ENCODE data around the gene USP49. TPM values are rescaled to one million over a fixed set of nuclear protein-coding genes. Genes with fewer than 3 reads are reported as not detected.

USP49 gene
- total RNA-seq, 1 experiment from 2014 or later = 7.0 TPM

GRCh38 chr6:41936073-41936837 is 41.1 kb upstream of the USP49 start:
- Mint-ChIP-seq H3K4me3 (ENCODE audit: low read depth, unreplicated experiment) (no peak overlapping the region), H3K27me3 (ENCODE audit: unreplicated experiment) (no peaks in the 10 kb centered on the region), H3K36me3 (ENCODE audit: insufficient read depth, unreplicated experiment) (peaks cover 60% of the 10 kb centered on the region), H3K27ac (ENCODE audit: unreplicated experiment) (no peak overlapping the region), H3K4me1 (ENCODE audit: low read depth, unreplicated experiment) (peaks cover 30% of the 10 kb centered on the region), H3K9me3 (ENCODE audit: low read depth, unreplicated experiment) (no peaks in the 10 kb centered on the region)
- no TSS peak for BruUV-seq (replicated peaks)
- peak; percentile 80 for DNase-seq
- peak; percentile 86 for TF ChIP-seq CTCF (IDR thresholded peaks at IDR 0.05; ENCODE audit: unreplicated experiment)
- intact Hi-C loops (cut with micrococcal nuclease; ENCODE audit: unreplicated experiment) = loop anchor here (1.0 kb wide), 2 partner anchors 90 to 108 kb away; no protein-coding TSS in a partner anchor
- CTCF ChIA-PET = interaction anchor here (0.8 to 1.5 kb wide), 5 partner anchors 9 to 108 kb away, joined by 3 to 7 read pairs (median 3); partner anchors contain the start of genes BYSL and MED20

DNA sequence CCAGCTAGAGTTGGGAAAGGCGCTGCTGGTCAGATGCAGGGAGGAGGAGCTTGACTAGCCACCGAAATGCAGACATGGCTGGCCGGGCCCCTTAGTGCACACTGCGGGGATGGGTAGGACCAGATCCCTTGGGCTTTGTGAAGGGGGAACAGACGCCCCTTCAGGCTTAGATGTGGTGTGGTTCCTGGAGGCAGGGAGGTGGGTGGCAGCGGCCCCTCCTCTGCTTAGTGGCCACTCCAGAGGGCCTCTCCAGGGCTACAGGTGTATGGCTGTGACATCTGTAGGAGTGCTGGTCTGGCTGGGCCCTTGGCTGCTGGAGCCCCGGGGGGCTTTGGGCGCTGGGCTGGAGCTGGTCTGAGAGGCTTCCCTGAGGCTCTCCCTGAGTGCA is 40.5 kb upstream of the USP49 start:
- Mint-ChIP-seq H3K9me3 (ENCODE audit: low read depth, unreplicated experiment) (no peaks in the 10 kb centered on the region), H3K4me1 (ENCODE audit: low read depth, unreplicated experiment) (peaks cover 30% of the 10 kb centered on the region), H3K27me3 (ENCODE audit: unreplicated experiment) (no peaks in the 10 kb centered on the region), H3K4me3 (ENCODE audit: low read depth, unreplicated experiment) (no peak overlapping the region), H3K36me3 (ENCODE audit: insufficient read depth, unreplicated experiment) (peaks cover 60% of the 10 kb centered on the region), H3K27ac (ENCODE audit: unreplicated experiment) (no peak overlapping the region)
- DNase-seq = no peak
- TF ChIP-seq CTCF (IDR thresholded peaks at IDR 0.05; ENCODE audit: unreplicated experiment) = no peak
- CTCF ChIA-PET = interaction anchor here (1.0 to 1.5 kb wide), 3 partner anchors 8 to 108 kb away, joined by 3 to 7 read pairs (median 3); partner anchors contain the start of genes BYSL and MED20
- intact Hi-C loops (cut with micrococcal nuclease; ENCODE audit: unreplicated experiment) = loop anchor here (1.0 kb wide), 2 partner anchors 89 to 109 kb away; no protein-coding TSS in a partner anchor
- no TSS peak for BruUV-seq (replicated peaks)

DNA sequence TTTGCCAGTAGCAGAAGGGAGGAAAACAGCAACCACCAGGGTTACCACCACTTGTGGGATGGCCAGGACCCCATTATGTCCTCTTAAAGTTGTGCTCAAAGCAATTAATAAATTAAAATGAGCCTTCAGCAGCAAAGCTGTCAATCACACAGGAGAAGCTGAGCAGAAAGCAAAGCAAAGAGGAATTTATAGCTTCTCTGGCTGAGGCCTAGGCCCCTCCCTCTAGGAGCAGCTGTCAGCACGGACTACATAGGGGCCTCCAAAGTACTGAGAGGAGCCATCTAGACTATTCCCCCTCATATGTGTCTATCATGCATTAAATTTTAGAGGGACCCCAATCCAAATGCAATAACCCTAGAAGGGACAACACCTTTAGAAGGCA is 40.0 kb upstream of the USP49 start:
- no peaks in the 10 kb centered on the region for H3K27me3 Mint-ChIP-seq (ENCODE audit: unreplicated experiment)
- H3K4me1 Mint-ChIP-seq (ENCODE audit: low read depth, unreplicated experiment) = peaks cover 25% of the 10 kb centered on the region
- H3K27ac Mint-ChIP-seq (ENCODE audit: unreplicated experiment) = no peak overlapping the region
- CTCF ChIA-PET = interaction anchor here (0.6 to 2.5 kb wide), 3 partner anchors 14 to 116 kb away, joined by 5 to 10 read pairs (median 7); partner anchors contain the start of genes BYSL, MED20 and TAF8
- H3K4me3 Mint-ChIP-seq (ENCODE audit: low read depth, unreplicated experiment) = no peak overlapping the region
- no peak for TF ChIP-seq CTCF (IDR thresholded peaks at IDR 0.05; ENCODE audit: unreplicated experiment)
- H3K9me3 Mint-ChIP-seq (ENCODE audit: low read depth, unreplicated experiment) = no peaks in the 10 kb centered on the region
- intact Hi-C loops (cut with micrococcal nuclease; ENCODE audit: unreplicated experiment) = no loop called here
- H3K36me3 Mint-ChIP-seq (ENCODE audit: insufficient read depth, unreplicated experiment) = peaks cover 57% of the 10 kb centered on the region
- BruUV-seq (replicated peaks) = TSS peak; percentile 10
- no peak for DNase-seq

DNA sequence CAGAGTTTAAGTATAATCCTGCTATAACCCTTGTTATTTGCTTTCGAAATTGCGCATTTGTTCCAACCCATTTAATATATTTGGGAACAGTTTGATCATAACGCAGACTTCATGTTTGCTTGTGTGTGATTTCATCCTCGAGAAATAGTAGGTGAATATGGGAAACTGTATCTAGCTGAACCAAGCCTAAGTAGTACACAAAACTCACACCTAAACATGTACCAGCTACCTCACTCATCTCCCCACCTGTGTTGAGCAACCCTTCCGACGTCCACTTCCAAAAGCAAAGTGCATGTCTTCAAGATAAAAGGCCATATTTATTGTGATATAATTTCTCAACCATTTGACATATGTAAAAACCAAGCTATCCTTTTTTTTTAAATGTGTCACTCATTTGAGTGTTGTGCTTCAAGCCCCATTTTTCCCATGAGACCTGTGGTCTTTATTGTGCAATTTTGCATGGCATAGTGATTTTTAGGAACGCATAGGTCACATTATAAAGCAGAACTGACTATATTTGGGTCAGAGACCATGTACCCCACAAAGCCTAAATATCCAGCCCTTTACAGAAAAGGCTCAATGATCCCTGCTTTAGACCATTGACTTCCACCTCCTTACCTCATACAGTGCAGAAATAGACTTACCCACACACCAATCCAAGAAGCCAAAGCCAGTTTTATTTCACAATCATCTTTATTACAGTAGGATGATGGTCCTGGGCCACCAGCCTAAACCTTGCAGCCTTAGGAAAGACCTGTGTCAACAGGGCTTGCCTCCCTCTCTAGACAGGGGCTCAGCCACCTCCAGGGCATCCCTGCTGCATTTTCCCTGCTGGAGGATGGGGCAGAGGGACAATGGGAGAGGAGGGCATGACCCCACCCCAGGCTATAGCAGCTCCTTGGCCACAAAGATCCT is 39.4 kb upstream of the USP49 start:
- TF ChIP-seq CTCF (IDR thresholded peaks at IDR 0.05; ENCODE audit: unreplicated experiment) = no peak
- intact Hi-C loops (cut with micrococcal nuclease; ENCODE audit: unreplicated experiment) = no loop called here
- Mint-ChIP-seq H3K9me3 (ENCODE audit: low read depth, unreplicated experiment) (no peaks in the 10 kb centered on the region), H3K27me3 (ENCODE audit: unreplicated experiment) (no peaks in the 10 kb centered on the region), H3K4me3 (ENCODE audit: low read depth, unreplicated experiment) (no peak overlapping the region), H3K36me3 (ENCODE audit: insufficient read depth, unreplicated experiment) (peaks cover 51% of the 10 kb centered on the region), H3K4me1 (ENCODE audit: low read depth, unreplicated experiment) (peaks cover 19% of the 10 kb centered on the region), H3K27ac (ENCODE audit: unreplicated experiment) (no peak overlapping the region)
- BruUV-seq (replicated peaks) = no TSS peak
- CTCF ChIA-PET = interaction anchor here (0.6 to 2.5 kb wide), 3 partner anchors 13 to 116 kb away, joined by 3 to 10 read pairs (median 5); partner anchors contain the start of genes BYSL, MED20 and TAF8
- no peak for DNase-seq

Data from Calu3 (cell line).